MM.1S (cell line): ENCODE data around the gene PI4KB.

Experiments used
- CTCF ChIP-seq: fragments of 300-600 bp; sonication (generic); IDR thresholded peaks from 2 replicates; pipeline ENCODE4 v1.5.1; 2016; ENCODE audit warnings: antibody characterized with exemption, low read length, mixed read lengths
- EZH2 ChIP-seq: fragments of 300-600 bp; sonication (generic); optimal IDR thresholded peaks from 2 replicates; pipeline ENCODE3; 2017; ENCODE audit warnings: low read depth, mild to moderate bottlenecking, antibody characterized with exemption, low read length, mixed read lengths

- TF ChIP-seq CTCF (no peak), EZH2 (no peak)
These were observed 59.5 kb downstream of the PI4KB start for GRCh38 chr1:151267760-151268159.
